ENCODE data around the gene CLIC5.

- TF ChIP-seq CTCF (IDR thresholded peaks at IDR 0.05 in 4 of 5, conservative IDR thresholded peaks at IDR 0.05 in 1 of 5): no peak
- no peak for TF ChIP-seq POLR2A (IDR thresholded peaks at IDR 0.05)
These were observed 183.6 kb downstream of the CLIC5 start for GRCh38 chr6:45832063-45832462.
